Breast epithelium (tissue), 3 donors: ENCODE results near the gene INKA1.

Experiments
- CTCF ChIP-seq, 3 donors: fragments of 450-650 bp; IDR thresholded peaks; one replicate each; pipeline ENCODE4 v1.5.1; 2016 to 2017; ENCODE audit warnings: antibody characterized with exemption in 3 of 3, mild to moderate bottlenecking in 3 of 3, moderate library complexity in 3 of 3
- POLR2A ChIP-seq: fragments of 450-650 bp; IDR thresholded peaks from one replicate; pipeline ENCODE4 v1.6.1; 2016; ENCODE audit warnings: antibody characterized with exemption, mild to moderate bottlenecking, moderate library complexity
- POLR2AphosphoS5 ChIP-seq, 3 donors: sonication (generic); formaldehyde crosslinking; IDR thresholded peaks; one replicate each; pipeline ENCODE4 v1.6.1; 2017; ENCODE audit warnings: antibody characterized with exemption in 3 of 3

- TF ChIP-seq CTCF (IDR thresholded peaks at IDR 0.05) (no peak), POLR2A (no peak), POLR2AphosphoS5 (IDR thresholded peaks at IDR 0.05) (no peak)
Measured at GRCh38 chr3:49794431-49794830, 8.6 kb upstream of the INKA1 start.
